ENCODE measurements around the gene DNHD1. TPM values are rescaled to one million over a fixed set of nuclear protein-coding genes. Genes with fewer than 3 reads are reported as not detected.

DNHD1 gene
- total RNA-seq, 3 donors from 2014 or later, result 12.9 to 17.7 (median 15.5) TPM

DNA sequence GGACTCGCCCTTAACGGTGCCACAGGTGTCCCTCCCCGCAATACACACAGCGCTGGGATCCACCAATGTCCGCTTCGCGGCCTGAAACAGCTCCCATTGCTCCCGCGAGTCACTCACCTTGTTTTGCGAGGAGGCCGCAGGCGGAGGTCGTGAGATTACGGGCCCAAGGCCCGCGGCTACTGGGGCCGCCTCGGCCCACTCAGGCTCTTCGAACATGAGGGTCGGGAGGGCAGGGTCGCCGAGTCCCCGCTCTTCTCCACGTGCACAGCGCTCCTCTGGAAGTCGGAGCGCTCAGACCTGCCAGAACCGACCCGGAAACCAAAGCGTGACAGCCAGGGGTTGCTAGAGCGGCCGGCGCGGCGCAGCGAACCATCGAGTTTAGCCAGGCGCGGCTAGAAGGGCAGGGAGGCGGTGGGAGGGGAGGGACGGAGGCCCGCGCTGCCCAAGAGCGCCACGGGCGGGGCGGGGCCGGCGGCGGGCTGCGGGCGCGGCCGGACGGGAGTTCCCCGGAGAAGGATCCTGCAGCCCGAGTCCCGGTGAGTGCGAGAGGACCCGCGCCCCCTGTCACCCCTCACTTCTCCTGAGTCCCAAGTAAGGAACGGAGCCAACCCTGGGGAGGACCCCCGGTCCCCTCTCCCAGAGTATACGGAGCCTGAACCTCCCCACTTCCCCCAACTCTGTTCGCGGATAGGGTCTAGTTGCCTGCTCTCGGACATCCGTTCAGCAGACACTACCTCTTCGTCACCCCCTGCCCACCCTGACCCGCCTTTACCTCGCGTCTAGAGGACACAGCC lies 106.4 kb downstream of the DNHD1 start, which contains the start of the genes ILK and RRP8:
ILK (plus strand) TSS at position 488 of the 794 bp plus-strand sequence. CDS start 498 bp downstream, outside the sequence.
RRP8 (minus strand) TSS at position 330 of the 794 bp plus-strand sequence; CDS start at position 216, 114 bp downstream.
- TF ChIP-seq, protein P1, sequence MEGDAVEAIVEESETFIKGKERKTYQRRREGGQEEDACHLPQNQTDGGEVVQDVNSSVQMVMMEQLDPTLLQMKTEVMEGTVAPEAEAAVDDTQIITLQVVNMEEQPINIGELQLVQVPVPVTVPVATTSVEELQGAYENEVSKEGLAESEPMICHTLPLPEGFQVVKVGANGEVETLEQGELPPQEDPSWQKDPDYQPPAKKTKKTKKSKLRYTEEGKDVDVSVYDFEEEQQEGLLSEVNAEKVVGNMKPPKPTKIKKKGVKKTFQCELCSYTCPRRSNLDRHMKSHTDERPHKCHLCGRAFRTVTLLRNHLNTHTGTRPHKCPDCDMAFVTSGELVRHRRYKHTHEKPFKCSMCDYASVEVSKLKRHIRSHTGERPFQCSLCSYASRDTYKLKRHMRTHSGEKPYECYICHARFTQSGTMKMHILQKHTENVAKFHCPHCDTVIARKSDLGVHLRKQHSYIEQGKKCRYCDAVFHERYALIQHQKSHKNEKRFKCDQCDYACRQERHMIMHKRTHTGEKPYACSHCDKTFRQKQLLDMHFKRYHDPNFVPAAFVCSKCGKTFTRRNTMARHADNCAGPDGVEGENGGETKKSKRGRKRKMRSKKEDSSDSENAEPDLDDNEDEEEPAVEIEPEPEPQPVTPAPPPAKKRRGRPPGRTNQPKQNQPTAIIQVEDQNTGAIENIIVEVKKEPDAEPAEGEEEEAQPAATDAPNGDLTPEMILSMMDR (IDR thresholded peaks at IDR 0.05), result no peak
- ATAC-seq, result peak; percentile 95
- H3K4me3 ChIP-seq, result peak within 1 kb of the TSS; percentile 91
- H3K36me3 ChIP-seq (ENCODE audit: low read depth), result no peaks in the 10 kb centered on the region
- peak; percentile 92 to 97 (median 95) for DNase-seq
- intact Hi-C loops (cut with DNase I, micrococcal nuclease), result loop anchor here in 1 of 2 donors (10.0 kb wide), 1 partner anchor 81 kb away; the partner anchor contains the start of gene MRPL17
- peaks cover 35% of the 10 kb centered on the region for H3K4me1 ChIP-seq (ENCODE audit: low read depth)
- H3K9me3 ChIP-seq, result no peaks in the 10 kb centered on the region

DNA sequence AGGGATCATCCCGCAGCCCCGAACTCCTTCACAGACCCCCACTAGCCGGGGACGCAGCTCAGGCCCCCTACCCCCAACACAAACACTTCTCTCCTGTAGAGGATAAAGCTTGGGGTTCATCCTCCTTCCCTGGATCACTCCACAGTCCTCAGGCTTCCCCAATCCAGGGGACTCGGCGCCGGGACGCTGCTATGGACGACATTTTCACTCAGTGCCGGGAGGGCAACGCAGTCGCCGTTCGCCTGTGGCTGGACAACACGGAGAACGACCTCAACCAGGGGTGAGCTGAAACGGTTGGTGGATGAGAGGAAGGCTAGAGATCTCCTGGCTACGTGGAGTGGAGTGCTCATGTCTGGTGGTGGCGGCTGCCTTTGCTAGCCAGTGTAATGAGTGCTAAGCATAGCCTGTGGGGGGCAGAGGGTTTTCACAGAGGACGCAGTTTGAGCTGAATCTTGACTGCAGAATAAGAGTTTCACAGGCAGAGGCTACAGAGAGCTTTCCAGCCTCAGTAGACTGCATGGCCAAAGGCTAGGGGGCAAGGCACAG lies 107.1 kb downstream of the DNHD1 start:
- ATAC-seq (peak; percentile 51), DNase-seq (peak; percentile 62 to 77 (median 66))
- TF ChIP-seq, protein P1 (IDR thresholded peaks at IDR 0.05), result no peak
- intact Hi-C loops (cut with DNase I, micrococcal nuclease), result loop anchor here in 1 of 2 donors (10.0 kb wide), 1 partner anchor 81 kb away; the partner anchor contains the start of gene MRPL17
- Histone ChIP-seq H3K9me3 (no peaks in the 10 kb centered on the region), H3K4me1 (ENCODE audit: low read depth) (peaks cover 35% of the 10 kb centered on the region), H3K4me3 (peak overlapping the region; percentile 91), H3K36me3 (ENCODE audit: low read depth) (no peaks in the 10 kb centered on the region)

DNA sequence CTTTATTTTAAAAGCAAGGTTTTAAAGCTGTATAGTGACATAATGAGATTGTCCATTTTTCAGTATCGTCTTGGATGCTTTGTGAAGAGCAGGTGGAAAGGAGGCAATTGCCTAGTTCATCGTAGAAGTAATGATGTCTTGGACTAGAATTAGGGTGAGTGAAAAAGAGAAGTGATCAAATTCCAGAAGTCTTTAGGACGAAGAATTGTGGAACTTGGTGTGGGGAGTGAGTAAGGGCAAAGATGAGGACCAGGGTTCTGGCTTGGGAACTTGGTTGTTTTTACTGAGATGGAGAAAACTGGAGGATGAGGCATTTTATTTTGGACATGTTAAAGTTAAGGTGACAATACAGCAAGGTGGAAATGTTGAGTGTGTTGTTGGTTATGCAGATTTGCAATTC lies 107.7 kb downstream of the DNHD1 start:
- ATAC-seq (no peak), DNase-seq (no peak)
- Histone ChIP-seq H3K4me1 (ENCODE audit: low read depth) (peaks cover 35% of the 10 kb centered on the region), H3K36me3 (ENCODE audit: low read depth) (no peaks in the 10 kb centered on the region), H3K4me3 (no peak overlapping the region), H3K9me3 (no peaks in the 10 kb centered on the region)
- intact Hi-C loops (cut with DNase I, micrococcal nuclease), result loop anchor here in 1 of 2 donors (10.0 kb wide), 1 partner anchor 80 kb away; the partner anchor contains the start of gene MRPL17
- TF ChIP-seq, protein P1 (IDR thresholded peaks at IDR 0.05), result no peak

DNA sequence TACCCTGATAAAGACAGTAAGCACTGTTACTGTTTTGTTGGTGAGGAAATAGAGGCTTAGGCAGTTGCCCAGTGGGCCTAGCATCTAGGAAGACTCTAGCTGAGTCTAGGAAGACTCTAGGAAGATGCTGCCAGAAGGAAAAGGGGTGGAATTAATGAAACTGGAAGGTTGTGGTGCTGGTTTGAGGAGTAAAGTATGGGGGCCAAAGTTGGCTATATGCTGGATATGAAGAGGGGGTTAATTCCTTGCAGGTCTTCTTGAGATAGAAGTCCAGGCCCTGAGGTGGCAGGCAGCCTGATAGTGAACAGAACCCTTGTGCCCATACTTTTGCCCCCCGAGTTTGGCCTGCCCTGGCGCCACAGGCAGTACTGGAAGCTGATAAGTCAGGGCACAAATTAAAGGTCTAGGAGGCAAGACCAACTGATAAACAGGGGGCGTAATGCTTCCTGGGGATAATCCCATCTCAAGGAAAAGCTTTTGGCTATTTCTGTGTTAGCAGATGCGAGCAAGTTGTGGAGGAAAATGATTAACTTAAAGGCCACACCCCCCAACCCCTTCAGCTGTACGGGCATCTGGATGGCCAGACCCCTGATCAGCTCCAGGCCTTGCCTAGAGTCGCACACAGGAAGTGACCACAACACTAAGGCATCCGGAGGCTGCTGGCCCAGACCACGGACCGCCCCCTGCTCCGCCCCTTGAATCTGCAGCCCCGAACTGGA lies 109.5 kb downstream of the DNHD1 start:
- H3K4me1 ChIP-seq (ENCODE audit: low read depth), result peaks cover 46% of the 10 kb centered on the region
- H3K36me3 ChIP-seq (ENCODE audit: low read depth), result no peaks in the 10 kb centered on the region
- intact Hi-C loops (cut with DNase I, micrococcal nuclease), result loop anchor here in 1 of 2 donors (10.0 kb wide), 1 partner anchor 78 kb away; the partner anchor contains the start of gene MRPL17
- TF ChIP-seq, protein P1 (IDR thresholded peaks at IDR 0.05), result no peak
- no peaks in the 10 kb centered on the region for H3K9me3 ChIP-seq
- peak; percentile 91 to 94 (median 92) for DNase-seq
- H3K4me3 ChIP-seq, result no peak overlapping the region
- ATAC-seq, result peak; percentile 58

DNA sequence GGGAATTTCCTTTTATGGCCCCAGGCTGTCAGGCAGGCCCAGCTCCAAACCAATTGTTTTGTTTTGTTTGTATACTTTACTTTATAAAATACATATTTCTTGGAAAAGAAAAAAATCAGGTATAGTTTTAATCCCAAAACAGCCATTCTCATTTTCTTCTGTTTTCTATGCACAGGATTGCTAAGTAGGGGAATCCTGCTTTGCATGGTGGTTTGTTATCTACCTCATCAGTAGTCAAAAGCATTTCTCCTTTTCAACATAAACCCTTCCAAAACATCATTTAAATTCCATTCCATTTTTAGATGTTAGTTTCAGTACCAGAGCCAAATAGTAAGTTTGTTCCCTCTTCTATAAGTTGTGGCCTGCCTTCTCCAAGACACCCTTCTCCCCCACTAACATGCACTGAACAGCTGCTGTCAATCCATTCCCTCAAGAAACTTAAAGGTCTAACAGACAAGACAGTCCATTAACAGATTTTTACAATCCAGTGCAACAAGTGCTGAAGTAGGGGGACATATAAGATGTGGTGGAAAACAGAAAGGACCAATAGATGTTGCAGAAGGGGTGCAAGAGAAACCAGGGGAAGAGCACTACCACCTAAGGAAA lies 110.2 kb downstream of the DNHD1 start:
- H3K9me3 ChIP-seq, result no peaks in the 10 kb centered on the region
- ATAC-seq (no peak), DNase-seq (no peak)
- intact Hi-C loops (cut with DNase I, micrococcal nuclease), result loop anchor here in 1 of 2 donors (10.0 kb wide), 1 partner anchor 78 kb away; the partner anchor contains the start of gene MRPL17
- TF ChIP-seq, protein P1 (IDR thresholded peaks at IDR 0.05), result no peak
- H3K4me1 ChIP-seq (ENCODE audit: low read depth), result peaks cover 39% of the 10 kb centered on the region
- no peak overlapping the region for H3K4me3 ChIP-seq
- no peaks in the 10 kb centered on the region for H3K36me3 ChIP-seq (ENCODE audit: low read depth)

Data from mucosa of descending colon (tissue), 3 donors.